ENCODE data around the gene ACADS. TPM values are rescaled to one million over a fixed set of nuclear protein-coding genes. Genes with fewer than 3 reads are reported as not detected.

ACADS gene
- total RNA-seq, 1 experiment from 2014 or later, result 11.0 TPM

DNA sequence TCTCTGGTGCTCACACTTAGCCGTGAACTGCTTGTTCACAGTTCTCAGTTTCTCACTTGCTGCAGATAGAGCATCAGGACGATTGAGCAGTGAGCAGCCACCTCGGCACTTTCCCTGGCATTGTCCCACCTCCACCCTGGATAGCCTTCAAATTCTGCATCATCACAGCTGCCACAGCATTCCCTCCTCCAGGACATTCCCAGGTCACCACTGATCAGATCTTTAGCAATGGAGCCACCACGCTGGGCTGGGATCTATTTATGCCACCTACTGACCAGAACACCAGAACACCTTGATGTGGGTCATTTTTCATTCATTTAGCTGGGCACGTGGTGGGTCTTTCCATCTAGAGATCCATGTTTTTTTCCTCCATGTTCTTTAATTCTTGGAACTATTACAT is 23.6 kb downstream of the ACADS start:
- H3K4me3 Mint-ChIP-seq, result no peak overlapping the region
- no peak for DNase-seq (ENCODE audit: low spot score)
- POLR2A ChIA-PET, result no interaction called here
- ATAC-seq, result no peak
- H3K27me3 Mint-ChIP-seq (ENCODE audit: low read depth), result no peaks in the 10 kb centered on the region
- H3K36me3 Mint-ChIP-seq, result peaks cover 2% of the 10 kb centered on the region; the same call in 1 of the 2 replicates
- CTCF ChIA-PET, result interaction anchor here (0.7 to 1.2 kb wide), 2 partner anchors 11 to 475 kb away, joined by 3 to 5 read pairs; no protein-coding TSS in a partner anchor
- no peaks in the 10 kb centered on the region for H3K4me1 Mint-ChIP-seq
- TF ChIP-seq, protein P1, sequence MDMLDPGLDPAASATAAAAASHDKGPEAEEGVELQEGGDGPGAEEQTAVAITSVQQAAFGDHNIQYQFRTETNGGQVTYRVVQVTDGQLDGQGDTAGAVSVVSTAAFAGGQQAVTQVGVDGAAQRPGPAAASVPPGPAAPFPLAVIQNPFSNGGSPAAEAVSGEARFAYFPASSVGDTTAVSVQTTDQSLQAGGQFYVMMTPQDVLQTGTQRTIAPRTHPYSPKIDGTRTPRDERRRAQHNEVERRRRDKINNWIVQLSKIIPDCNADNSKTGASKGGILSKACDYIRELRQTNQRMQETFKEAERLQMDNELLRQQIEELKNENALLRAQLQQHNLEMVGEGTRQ (CRISPR knock-in tag; IDR thresholded peaks at IDR 0.05), result no peak
- no peak for TF ChIP-seq CDX4 (CRISPR knock-in tag; IDR thresholded peaks at IDR 0.05; ENCODE audit: borderline replicate concordance)
- peaks cover 4% of the 10 kb centered on the region for H3K9me3 Mint-ChIP-seq
- no peak overlapping the region for H3K27ac Mint-ChIP-seq

GRCh38 chr12:120750806-120751205 is 25.2 kb downstream of the ACADS start:
- H3K4me1 Mint-ChIP-seq, result no peaks in the 10 kb centered on the region
- TF ChIP-seq NR2C2 (CRISPR knock-in tag; IDR thresholded peaks at IDR 0.05) (no peak), ZNF121 (CRISPR knock-in tag; IDR thresholded peaks at IDR 0.05) (peak; percentile 93)
- ChIA-PET POLR2A (no interaction called here), CTCF (interaction anchor here (0.7 to 2.7 kb wide), 5 partner anchors 13 to 254 kb away, joined by 3 to 11 read pairs (median 3); no protein-coding TSS in a partner anchor)
- no peak overlapping the region for H3K4me3 Mint-ChIP-seq
- H3K36me3 Mint-ChIP-seq, result peaks cover 9% of the 10 kb centered on the region; the same call in 1 of the 2 replicates
- H3K9me3 Mint-ChIP-seq, result peaks cover 17% of the 10 kb centered on the region
- DNase-seq (ENCODE audit: low spot score) (no peak), ATAC-seq (no peak)
- no peak overlapping the region for H3K27ac Mint-ChIP-seq
- H3K27me3 Mint-ChIP-seq (ENCODE audit: low read depth), result no peaks in the 10 kb centered on the region

DNA sequence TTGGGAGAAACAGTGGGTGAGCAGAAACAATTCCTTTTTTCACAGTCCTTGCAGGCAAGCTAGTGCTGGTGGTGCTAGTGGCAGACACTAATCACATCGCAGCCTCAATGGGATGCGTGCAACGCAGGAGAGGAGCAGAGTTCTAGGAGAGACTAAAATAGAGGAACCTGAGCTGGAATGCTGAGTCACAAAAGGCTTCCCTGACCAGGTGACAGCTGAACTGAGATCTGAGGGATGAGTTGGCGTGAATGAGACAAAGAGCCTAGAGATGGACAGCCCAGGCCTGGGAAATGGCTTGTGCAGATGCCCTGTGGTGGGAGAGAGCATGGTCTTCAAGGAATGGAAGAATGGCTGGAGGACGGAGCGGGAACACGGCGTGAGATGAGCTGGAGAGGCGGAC is 25.8 kb downstream of the ACADS start:
- Mint-ChIP-seq H3K27me3 (ENCODE audit: low read depth) (no peaks in the 10 kb centered on the region), H3K27ac (no peak overlapping the region), H3K9me3 (peaks cover 17% of the 10 kb centered on the region), H3K36me3 (peaks cover 9% of the 10 kb centered on the region; the same call in 1 of the 2 replicates), H3K4me1 (no peaks in the 10 kb centered on the region), H3K4me3 (no peak overlapping the region)
- ChIA-PET CTCF (interaction anchor here (1.0 to 2.7 kb wide), 3 partner anchors 14 to 254 kb away, joined by 3 to 11 read pairs (median 3); no protein-coding TSS in a partner anchor), POLR2A (no interaction called here)
- ATAC-seq, result no peak
- no peak for DNase-seq (ENCODE audit: low spot score)
- TF ChIP-seq, protein P2, sequence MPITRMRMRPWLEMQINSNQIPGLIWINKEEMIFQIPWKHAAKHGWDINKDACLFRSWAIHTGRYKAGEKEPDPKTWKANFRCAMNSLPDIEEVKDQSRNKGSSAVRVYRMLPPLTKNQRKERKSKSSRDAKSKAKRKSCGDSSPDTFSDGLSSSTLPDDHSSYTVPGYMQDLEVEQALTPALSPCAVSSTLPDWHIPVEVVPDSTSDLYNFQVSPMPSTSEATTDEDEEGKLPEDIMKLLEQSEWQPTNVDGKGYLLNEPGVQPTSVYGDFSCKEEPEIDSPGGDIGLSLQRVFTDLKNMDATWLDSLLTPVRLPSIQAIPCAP (CRISPR knock-in tag; IDR thresholded peaks at IDR 0.05), result no peak
- no peak for TF ChIP-seq AR (CRISPR knock-in tag; IDR thresholded peaks at IDR 0.05)
- TF ChIP-seq ZNF532 (CRISPR knock-in tag; IDR thresholded peaks at IDR 0.05; ENCODE audit: borderline replicate concordance), result no peak
- TF ChIP-seq EMX1 (CRISPR knock-in tag; IDR thresholded peaks at IDR 0.05), result no peak

DNA sequence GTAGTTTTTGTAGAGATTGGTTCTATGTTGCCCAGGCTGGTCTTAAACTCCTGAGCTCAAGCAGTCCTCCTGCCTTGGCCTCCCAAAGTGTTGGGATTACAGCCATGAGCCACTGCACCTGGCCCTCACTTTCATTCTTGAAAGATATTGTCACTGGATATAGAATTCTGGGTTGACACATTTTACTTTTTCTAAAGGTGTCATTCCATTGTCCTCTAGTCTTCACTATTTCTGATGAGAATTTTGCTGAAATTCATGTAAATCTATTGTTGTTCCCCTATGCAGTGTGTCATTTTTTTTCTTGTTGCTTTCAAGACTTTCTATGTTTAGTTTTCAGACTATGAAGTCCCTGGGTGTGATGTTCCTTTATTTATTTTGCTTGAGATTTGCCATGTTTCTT is 29.2 kb downstream of the ACADS start:
- H3K9me3 Mint-ChIP-seq, result peaks cover 17% of the 10 kb centered on the region
- POLR2A ChIA-PET, result no interaction called here
- H3K4me3 Mint-ChIP-seq, result no peak overlapping the region
- TF ChIP-seq, protein P3, sequence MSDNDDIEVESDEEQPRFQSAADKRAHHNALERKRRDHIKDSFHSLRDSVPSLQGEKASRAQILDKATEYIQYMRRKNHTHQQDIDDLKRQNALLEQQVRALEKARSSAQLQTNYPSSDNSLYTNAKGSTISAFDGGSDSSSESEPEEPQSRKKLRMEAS (CRISPR knock-in tag; IDR thresholded peaks at IDR 0.05), result no peak
- TF ChIP-seq GABPB1 (CRISPR knock-in tag; IDR thresholded peaks at IDR 0.05), result no peak
- TF ChIP-seq, protein P4, sequence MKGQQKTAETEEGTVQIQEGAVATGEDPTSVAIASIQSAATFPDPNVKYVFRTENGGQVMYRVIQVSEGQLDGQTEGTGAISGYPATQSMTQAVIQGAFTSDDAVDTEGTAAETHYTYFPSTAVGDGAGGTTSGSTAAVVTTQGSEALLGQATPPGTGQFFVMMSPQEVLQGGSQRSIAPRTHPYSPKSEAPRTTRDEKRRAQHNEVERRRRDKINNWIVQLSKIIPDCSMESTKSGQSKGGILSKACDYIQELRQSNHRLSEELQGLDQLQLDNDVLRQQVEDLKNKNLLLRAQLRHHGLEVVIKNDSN (CRISPR knock-in tag; IDR thresholded peaks at IDR 0.05), result no peak
- CTCF ChIA-PET, result interaction anchor here (0.9 kb wide), 1 partner anchor 17 kb away, joined by 3 read pairs; no protein-coding TSS in a partner anchor
- no peak for ATAC-seq
- peaks cover 12% of the 10 kb centered on the region for H3K4me1 Mint-ChIP-seq
- no peak overlapping the region for H3K27ac Mint-ChIP-seq
- no peaks in the 10 kb centered on the region for H3K27me3 Mint-ChIP-seq (ENCODE audit: low read depth)
- no peak for DNase-seq (ENCODE audit: low spot score)
- peaks cover 9% of the 10 kb centered on the region; the same call in 1 of the 2 replicates for H3K36me3 Mint-ChIP-seq

Measured in WTC11 (cell line).